Adrenal gland (tissue), 5 donors: ENCODE data around the gene JUP.

Experiments used
- CTCF ChIP-seq, 6 experiments: fragments of 450-650 bp in 4 of 6; fragments of 200-600 bp in 2 of 6; sonication (generic) in 1 of 6; IDR thresholded peaks; 1 replicate in 5 of 6; 2 replicates in 1 of 6; pipeline versions ENCODE4 v1.5.1 to v1.8.0; 2016 to 2021; ENCODE audit warnings: antibody characterized with exemption in 6 of 6, mild to moderate bottlenecking in 2 of 6, moderate library complexity in 1 of 6
- POLR2A ChIP-seq, 2 donors: fragments of 450-650 bp; IDR thresholded peaks; one replicate each; pipeline ENCODE4 v1.6.1; 2017; ENCODE audit warnings: antibody characterized with exemption in 2 of 2, mild to moderate bottlenecking in 2 of 2, moderate library complexity in 1 of 2
- donor health status: DM: no; HTN: no; CAD: no.

- TF ChIP-seq CTCF (IDR thresholded peaks at IDR 0.05): no peak
- no peak for TF ChIP-seq POLR2A (IDR thresholded peaks at IDR 0.05)
Observed at GRCh38 chr17:41722231-41722630, 64.3 kb downstream of the JUP start.
